Panc1 (cell line): ENCODE results near the gene LMAN1L.

Experiments used
- CTCF ChIP-seq: fragments of 450-650 bp; IDR thresholded peaks from 2 replicates; pipeline ENCODE4 v1.5.1; 2017; ENCODE audit warnings: mild to moderate bottlenecking
- POLR2AphosphoS5 ChIP-seq: IDR thresholded peaks from 2 replicates; pipeline ENCODE4 v1.6.1; 2012; ENCODE audit warnings: mild to moderate bottlenecking, low read depth, low read length, moderate library complexity
- REST ChIP-seq, 2 experiments: IDR thresholded peaks; 2 replicates each; pipeline ENCODE4 v1.6.1; 2011 to 2012; ENCODE audit warnings: low read depth in 2 of 2, control low read depth in 1 of 2, low read length in 1 of 2, mild to moderate bottlenecking in 1 of 2, moderate library complexity in 1 of 2; ENCODE audit not compliant: insufficient read depth in 1 of 2
- SIN3A ChIP-seq: IDR thresholded peaks from 2 replicates; pipeline ENCODE4 v1.6.1; 2012; ENCODE audit warnings: low read depth, mild to moderate bottlenecking, low read length, moderate library complexity, borderline replicate concordance; ENCODE audit not compliant: insufficient read depth
- TCF7L2 ChIP-seq: IDR thresholded peaks from 2 replicates; pipeline ENCODE4 v1.6.1; 2011; ENCODE audit warnings: mild to moderate bottlenecking, low read depth, low read length, inconsistent platforms

- TF ChIP-seq CTCF: no peak
- TF ChIP-seq POLR2AphosphoS5: no peak
- TF ChIP-seq TCF7L2: no peak
- no peak for TF ChIP-seq REST (IDR thresholded peaks at IDR 0.05; ENCODE audit: insufficient read depth in 1 of 2, low read depth in 2 of 2, low read length in 1 of 2)
- TF ChIP-seq SIN3A: no peak
Measured at GRCh38 chr15:74832826-74833225, 20.2 kb downstream of the LMAN1L start.
